Tibial nerve (tissue), 4 donors: ENCODE data around the gene SPRED3.

Experiments
- EP300 ChIP-seq, 2 donors: sonication (generic); formaldehyde crosslinking; IDR thresholded peaks; one replicate each; pipeline ENCODE4 v1.6.1; 2017; ENCODE audit warnings: antibody characterized with exemption in 2 of 2, mild to moderate bottlenecking in 1 of 2
- TF ChIP-seq, protein P1 (sequence below), 5 experiments: fragments of 200-600 bp in 3 of 5; fragments of 450-650 bp in 2 of 5; sonication (generic) in 3 of 5; IDR thresholded peaks; one replicate each; pipeline ENCODE4 v1.5.1; 2016 to 2019; ENCODE audit warnings: antibody characterized with exemption in 5 of 5, mild to moderate bottlenecking in 3 of 5, moderate library complexity in 2 of 5

DNA sequence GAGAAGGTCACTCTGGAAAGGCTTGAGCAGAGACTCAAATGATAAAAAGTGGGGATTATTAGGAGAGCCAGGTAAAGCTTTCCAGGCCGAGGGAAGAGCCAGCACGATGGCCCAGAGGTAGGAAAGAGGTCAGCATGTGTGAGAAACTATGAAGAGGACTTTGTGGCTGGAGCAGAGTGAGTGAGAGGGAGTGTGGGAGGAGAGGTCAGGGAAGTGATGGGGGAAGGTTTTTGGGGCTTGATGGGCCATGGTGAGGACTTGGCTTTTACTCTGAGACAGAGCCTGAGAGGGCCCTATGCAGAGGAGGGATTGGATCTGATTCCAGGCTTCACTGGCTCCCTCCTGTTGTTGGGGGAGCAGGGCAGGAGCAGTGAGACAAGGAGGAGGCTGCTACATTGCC lies 47.6 kb upstream of the SPRED3 start:
- TF ChIP-seq, protein P1, sequence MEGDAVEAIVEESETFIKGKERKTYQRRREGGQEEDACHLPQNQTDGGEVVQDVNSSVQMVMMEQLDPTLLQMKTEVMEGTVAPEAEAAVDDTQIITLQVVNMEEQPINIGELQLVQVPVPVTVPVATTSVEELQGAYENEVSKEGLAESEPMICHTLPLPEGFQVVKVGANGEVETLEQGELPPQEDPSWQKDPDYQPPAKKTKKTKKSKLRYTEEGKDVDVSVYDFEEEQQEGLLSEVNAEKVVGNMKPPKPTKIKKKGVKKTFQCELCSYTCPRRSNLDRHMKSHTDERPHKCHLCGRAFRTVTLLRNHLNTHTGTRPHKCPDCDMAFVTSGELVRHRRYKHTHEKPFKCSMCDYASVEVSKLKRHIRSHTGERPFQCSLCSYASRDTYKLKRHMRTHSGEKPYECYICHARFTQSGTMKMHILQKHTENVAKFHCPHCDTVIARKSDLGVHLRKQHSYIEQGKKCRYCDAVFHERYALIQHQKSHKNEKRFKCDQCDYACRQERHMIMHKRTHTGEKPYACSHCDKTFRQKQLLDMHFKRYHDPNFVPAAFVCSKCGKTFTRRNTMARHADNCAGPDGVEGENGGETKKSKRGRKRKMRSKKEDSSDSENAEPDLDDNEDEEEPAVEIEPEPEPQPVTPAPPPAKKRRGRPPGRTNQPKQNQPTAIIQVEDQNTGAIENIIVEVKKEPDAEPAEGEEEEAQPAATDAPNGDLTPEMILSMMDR (IDR thresholded peaks at IDR 0.05), result no peak
- no peak for TF ChIP-seq EP300 (IDR thresholded peaks at IDR 0.05)
